Right ventricle myocardium inferior (tissue), 1 donor: ENCODE results near the gene OTP. TPM values are rescaled to one million over a fixed set of nuclear protein-coding genes. Genes with fewer than 3 reads are reported as not detected.

Experiments used
- ATAC-seq: fragments of 200-7000 bp; cut with Tn5 transposase; one replicate; pipeline ENCODE4 v1.9.1; 2020; ENCODE audit warnings: mild to moderate bottlenecking, moderate library complexity
- DNase-seq: peaks from one replicate; pipeline ENCODE4 v3.0.0; 2021; ENCODE audit errors: missing footprints
- intact Hi-C: fragments of 100-400 bp; cut with DNase I; formaldehyde crosslinking; loops from one replicate; pipeline ENCODE4 v1.11.0; 2022
- long read RNA-seq: library from polyadenylated mRNA; unstranded; transcript quantifications from one replicate; pipeline ENCODE4 v2.0.0, GENCODE V29; 2021
- total RNA-seq: library from RNA; stranded (reverse); fragmentation: NEBNext Ultra II Directional; extraction: Animal tissue kit (Norgen Biotek cat#: 25700); gene quantifications from one replicate; pipeline ENCODE4 v1.2.1, GENCODE V29; 2021
- donor health status: DM: no; HTN: yes; CAD: no; lungs with severe emphysema.

Gene OTP
- not detected for total RNA-seq
- long read RNA-seq = 0 reads

DNA sequence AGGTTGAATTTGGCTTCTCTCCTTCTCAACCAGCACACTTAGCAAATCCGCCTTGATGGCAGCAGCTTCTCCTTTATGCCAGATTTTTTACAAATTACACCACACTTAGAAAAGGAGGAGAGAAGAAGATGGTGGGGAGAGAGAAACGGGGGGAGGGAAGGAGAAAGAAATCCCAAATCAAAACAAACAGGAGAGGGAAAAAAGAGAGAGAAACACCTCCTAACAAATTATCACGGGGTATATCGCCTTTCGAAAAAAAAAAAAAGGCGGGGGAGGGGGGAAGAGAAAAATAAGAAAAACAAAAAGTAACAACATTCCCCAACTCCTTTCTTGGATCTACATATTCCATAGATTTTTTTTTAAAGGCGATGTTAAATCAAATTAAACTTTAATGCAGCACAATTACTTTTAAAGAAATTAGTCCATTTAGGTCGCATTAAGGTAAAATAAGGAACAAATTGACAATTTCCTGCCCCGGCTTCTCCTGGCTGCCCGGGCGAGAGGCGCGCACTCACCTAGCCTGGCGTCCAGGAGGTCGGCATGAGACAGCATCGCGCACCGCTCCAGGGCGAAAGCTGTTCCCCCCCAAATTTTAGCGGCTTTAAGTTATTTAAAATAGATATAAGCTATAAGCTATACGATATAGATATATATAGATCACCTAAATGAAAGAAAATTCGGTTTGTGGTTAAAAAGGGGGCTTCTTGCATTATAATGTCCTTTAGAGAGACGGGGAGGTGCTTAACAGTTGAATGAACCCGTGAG lies at the start of gene OTP:
Gene OTP, minus strand, starts transcription at position 716 of the 765 bp plus-strand sequence. Its CDS starts 164 bp downstream, at position 552.
- ATAC-seq = no peak
- intact Hi-C loops = no loop called here
- no peak for DNase-seq

DNA sequence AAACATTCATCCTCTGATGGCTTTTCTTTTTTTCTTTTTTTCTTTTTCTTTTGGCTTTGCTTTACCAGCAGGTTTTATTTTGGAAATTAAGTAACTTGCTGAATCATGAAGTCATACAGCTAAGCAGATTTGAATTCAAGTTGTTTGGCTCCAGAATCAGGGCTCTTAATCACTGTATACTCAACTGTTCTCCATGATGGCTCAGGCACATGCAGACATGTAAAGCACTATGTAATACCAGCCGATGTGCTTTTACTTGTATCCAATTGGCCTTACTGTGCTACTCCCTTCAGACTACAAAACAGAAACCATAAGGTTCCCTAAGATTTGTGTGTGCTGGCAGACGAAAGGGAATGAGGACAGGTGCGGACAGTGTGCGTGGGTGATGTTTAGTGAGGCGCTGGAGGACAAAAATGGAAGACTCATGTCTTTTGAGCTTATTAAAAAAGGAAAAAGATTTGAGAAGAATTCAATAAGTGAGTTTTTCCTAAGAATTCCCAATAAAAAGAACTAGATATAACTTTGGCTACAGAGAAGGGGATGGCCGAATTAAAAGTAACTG lies 44.7 kb upstream of the OTP start:
- ATAC-seq = no peak
- DNase-seq = no peak
- intact Hi-C loops = no loop called here

- DNase-seq = no peak
- no peak for ATAC-seq
- intact Hi-C loops = no loop called here
These were observed 32.0 kb upstream of the OTP start for GRCh38 chr5:77670526-77670925.

DNA sequence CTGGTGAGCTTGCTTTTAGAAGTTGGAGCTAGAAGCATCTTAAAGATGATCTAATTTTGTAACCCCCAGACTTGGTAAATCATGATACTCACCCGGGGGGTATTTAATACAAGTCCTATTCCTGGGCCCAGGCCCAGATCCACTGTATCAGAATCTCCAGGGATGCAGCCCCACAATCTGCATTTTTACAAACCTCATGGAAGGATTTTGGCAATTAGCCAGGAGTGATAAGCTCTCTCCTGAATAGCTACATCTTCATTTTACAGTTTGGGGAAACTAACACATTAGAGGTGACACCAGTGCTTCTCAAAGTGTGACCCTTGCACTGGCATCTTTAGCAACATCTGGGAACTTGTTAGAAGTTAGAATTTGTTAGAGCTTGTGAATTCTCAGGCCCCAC lies 31.2 kb upstream of the OTP start:
- intact Hi-C loops = no loop called here
- DNase-seq (no peak), ATAC-seq (no peak)

DNA sequence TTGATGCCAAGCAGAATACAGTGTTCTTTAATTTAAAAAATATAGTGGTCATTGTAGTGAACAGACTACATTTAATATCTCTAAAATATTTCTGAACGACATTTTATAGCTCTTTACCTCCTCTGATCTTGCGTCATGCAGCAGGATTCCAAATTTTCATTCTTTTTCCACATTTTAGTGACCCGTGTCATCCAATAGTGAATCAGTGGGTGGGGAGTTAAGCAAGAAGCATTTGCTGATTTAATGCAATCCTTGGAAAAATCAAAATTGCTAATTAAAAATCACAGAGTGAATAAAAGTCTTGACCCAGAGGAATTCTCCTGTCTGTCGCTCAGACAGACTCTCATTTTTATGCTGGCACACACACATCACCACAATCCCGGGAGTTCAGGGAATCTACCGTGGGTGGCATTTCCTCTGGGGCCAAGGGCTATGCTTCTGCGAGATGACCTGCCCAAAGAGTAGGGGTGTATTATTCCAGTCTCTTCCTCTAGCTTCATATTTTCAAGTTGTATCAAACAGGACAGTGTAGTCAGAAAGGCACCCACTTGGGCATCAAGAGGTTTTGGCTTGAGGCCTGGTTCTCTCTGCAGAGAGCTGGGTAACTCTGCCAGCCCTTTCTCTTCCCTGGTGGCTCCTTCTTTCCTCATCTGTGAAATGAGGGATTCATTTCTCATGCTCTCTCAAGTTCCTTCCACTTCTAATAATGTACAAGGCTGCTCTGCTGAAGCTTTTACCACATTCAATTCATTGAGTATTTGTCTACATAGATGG lies 24.8 kb upstream of the OTP start:
- ATAC-seq (peak; percentile 69), DNase-seq (no peak)
- intact Hi-C loops = no loop called here

DNA sequence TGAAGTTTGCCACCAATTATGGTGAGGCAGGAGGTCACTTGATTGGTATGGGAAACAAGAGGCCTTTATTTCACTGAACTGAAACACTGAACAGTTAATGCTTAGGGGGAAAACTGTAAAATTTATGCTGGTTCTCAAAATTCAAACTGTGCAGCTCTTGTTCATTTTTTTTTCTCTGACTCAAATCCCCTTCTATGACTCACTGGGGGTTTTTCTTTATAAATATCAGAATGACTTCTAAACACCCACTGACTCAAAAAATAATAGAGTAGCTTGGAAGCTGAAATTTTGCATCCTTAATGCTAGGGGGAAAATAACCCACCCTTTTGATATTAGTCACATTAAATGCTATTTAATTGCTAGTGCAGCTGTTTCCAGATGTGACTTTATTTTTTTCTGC lies 24.1 kb upstream of the OTP start:
- ATAC-seq (no peak), DNase-seq (no peak)
- intact Hi-C loops = no loop called here

DNA sequence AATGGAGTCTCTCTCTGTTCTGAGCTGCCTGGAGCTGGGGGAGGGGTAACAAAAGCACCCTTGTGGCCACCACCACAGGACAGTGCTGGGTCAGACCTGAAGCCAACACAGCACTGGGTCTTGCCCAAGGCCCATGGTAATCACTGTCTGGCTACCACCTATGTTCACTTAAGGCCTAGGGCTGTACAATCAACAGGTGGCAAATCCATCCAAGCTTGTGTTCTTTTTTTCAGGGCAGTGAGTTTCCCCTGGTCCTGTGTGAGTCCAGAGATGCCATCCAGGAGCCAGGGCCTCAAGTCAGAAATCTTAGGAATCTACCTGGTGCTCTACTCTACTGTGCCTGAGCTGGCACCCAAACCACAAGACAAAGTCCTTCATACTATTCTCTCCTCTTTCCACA lies 20.1 kb upstream of the OTP start:
- DNase-seq (no peak), ATAC-seq (no peak)
- intact Hi-C loops = no loop called here

GRCh38 chr5:77651343-77651742 lies 12.8 kb upstream of the OTP start:
- DNase-seq = no peak
- intact Hi-C loops = no loop called here
- no peak for ATAC-seq

DNA sequence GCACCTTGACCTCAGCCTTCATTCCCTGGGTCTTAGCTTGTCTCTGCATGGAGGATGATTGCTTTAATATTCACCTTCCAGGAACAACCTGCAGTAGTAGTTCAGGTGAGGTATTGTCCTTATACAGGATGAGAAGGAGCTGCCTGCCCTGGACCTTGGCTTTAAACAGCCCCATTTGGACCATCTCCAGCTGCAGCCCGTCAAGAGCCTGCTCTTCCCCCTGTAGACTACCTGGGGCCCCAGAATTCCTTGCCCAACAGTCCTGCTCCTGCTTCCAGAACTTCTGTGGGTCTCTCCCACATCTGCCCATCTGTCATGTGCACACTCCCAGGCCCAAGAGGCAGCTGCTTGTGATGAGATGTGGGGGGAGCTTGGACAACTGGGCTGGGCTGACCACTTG lies 12.2 kb upstream of the OTP start:
- intact Hi-C loops = no loop called here
- ATAC-seq = no peak

DNA sequence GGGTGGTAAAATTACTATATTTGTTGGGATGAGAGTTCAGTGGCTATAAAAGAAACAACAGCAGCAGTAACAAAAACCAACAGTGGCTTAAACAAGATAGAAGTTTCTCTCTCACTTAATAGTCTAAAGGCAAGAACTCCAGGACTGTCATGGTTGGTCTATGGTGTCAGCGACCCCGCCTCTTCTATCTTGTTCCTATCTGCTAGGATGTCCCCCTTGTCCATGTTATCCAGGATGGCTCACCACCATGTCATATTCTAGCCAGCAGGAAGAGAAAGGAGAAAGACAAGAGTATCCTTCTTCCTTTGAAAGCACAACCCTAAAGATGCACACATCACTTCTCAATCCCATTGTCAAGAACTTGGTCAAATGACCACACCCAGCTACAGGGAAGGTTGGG lies 11.3 kb upstream of the OTP start:
- no peak for ATAC-seq
- no peak for DNase-seq
- intact Hi-C loops = loop anchor here (5.0 to 10.0 kb wide), 4 partner anchors 125 to 513 kb away; partner anchors contain the start of gene TBCA

More for the DNA sequence above, 12.2 kb upstream of the OTP start:
- no peak for DNase-seq

GRCh38 chr5:77645995-77646639 lies 7.6 kb upstream of the OTP start:
- no peak for DNase-seq
- no peak for ATAC-seq
- intact Hi-C loops = loop anchor here (5.0 to 10.0 kb wide), 4 partner anchors 129 to 516 kb away; partner anchors contain the start of gene TBCA

DNA sequence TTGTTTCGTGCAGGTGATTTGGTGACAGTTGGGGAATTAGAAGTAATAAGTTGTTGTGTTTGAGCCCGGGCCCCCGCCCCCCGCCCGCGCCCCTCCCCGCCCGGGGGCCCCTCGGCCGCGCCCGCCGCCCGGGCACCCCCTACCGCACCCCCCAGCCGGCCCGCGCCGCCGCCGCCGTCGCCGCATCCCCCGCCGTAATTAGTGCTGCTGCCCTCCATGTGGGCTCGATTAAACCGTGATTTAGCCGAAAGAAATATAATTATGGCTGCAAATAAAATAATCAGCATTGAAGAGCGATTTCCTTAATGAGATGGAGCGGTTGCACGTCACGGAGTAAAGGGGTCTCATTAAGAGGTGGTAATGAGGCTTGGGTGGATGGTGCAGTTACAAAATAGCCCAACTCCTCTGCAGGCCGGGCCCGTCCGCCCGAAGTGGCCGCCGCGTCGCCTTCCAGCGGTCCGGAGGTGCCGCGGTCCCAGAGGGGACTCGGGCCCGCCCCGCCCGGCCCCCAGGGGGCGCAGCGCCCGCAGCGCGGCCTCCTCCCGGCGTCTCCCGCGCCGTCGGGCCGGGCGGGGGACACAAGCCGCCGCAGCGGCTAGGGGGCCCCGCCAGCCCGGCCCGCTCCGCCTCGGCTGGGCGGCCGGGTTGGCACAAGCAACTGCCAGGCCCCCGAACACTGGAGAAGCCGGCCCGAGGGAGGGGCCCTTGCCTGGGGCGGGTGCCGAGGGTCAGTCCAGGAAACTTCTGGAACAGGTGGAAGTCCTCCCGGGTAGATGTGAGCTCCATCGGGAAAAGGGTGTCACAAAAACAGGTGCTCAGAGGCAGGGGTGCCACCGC lies 6.9 kb upstream of the OTP start:
- intact Hi-C loops = loop anchor here (5.0 to 10.0 kb wide), 4 partner anchors 129 to 517 kb away; partner anchors contain the start of gene TBCA
- DNase-seq = no peak
- ATAC-seq = peak; percentile 54

GRCh38 chr5:77644371-77645157 lies 6.1 kb upstream of the OTP start:
- DNase-seq (no peak), ATAC-seq (no peak)
- intact Hi-C loops = loop anchor here (5.0 to 10.0 kb wide), 4 partner anchors 130 to 518 kb away; partner anchors contain the start of gene TBCA

DNA sequence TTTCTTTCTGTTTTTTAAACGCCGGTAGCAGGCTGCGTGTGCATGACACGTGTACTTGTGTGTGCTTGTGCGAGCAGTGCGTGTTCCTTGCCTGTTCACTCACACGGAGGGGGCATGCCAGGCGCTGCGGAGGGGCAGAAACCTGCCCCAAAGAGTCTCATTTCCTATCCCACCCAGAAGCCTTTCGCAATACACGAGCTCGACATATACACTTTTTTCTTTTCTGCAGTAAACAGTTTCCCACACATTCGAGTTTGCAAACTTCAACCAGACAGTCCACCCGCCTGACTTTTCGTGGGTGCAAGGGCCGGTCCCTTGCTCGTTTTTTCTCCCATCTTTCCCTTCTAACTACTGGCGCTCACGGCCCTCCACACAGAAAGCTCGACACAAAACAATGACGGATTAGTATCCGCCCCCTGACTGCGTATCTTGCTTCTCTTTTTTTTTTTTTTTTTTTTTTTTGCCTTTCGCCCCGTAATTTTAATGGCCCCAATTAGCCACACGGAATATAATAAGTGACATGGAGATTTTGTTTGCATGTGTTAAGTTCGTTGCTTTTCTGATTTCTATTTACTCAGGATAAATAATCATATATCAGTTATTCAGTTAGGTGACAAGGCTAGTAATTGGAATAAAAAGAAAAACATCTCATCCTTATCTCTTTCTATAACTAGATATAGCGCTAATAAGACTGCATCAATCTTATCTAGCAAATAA lies 5.3 kb upstream of the OTP start:
- intact Hi-C loops = loop anchor here (10.0 kb wide), 2 partner anchors 131 to 211 kb away; partner anchors contain the start of gene TBCA
- ATAC-seq = no peak
- DNase-seq = no peak

GRCh38 chr5:77642738-77643653 lies 4.5 kb upstream of the OTP start:
- intact Hi-C loops = loop anchor here (10.0 kb wide), 2 partner anchors 132 to 212 kb away; partner anchors contain the start of gene TBCA

More at GRCh38 chr5:77642738-77643653, 4.5 kb upstream of the OTP start:
- ATAC-seq = no peak
- DNase-seq = no peak
